ENCODE data around the gene COL20A1.
"Not testable (repeated sequence)": the region's sequence is repeated elsewhere in the genome, so short reads cannot be mapped to it uniquely, and the experiment has no call there.

The COL20A1 gene

DNA sequence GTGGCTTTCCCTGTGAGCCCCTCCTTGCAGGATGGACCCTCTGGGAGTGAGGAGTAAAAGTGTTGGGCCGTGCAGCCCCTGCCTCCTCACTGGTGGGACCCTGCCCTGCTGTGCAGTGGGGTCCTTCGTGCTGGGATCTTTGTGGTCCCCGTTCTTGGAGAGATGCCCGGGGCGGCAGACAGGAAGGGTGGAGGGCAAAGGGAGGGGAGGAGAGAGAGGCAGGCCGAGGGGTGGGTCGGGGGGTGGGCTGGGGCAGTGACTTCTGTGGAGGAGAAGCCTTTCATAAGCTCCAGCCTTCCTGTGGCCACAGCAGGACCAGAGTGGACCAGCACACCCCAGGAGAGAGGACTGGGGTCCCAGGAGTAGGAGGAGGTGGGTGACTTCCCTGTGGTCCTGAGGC lies at the start of gene COL20A1:
Gene COL20A1, plus strand, starts transcription at position 283 of the 400 bp plus-strand sequence. CDS start 1,922 bp downstream, outside the sequence.
- no peak for DNase-seq (ENCODE audit: low read depth in 1 of 2, low spot score in 1 of 2)

GRCh38 chr20:63243604-63244247 lies 49.3 kb upstream of the COL20A1 start:
- no peak for DNase-seq (ENCODE audit: low read depth in 1 of 2, low spot score in 1 of 2)

DNA sequence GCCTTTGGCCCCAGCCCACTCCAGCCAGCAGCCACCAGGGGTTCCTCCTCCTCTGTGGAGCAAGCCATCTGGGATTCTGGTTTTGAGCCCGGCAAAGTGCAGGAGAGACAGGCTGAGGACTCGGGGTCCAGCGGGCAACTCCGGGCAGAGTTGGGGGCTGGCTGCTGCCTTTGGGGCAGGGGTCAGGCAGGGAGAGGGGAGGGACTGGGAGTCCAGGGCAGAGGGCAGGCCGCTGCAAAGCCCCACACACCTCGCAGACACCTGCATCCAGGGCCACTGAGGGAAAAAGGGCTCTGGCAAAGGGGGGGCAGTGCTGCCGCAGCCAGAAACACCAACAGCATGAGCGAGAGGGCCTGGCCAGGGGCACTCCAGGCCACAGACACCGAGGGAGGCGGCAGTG lies 48.5 kb upstream of the COL20A1 start:
- DNase-seq (ENCODE audit: low read depth in 1 of 2, low spot score in 1 of 2), result no peak

DNA sequence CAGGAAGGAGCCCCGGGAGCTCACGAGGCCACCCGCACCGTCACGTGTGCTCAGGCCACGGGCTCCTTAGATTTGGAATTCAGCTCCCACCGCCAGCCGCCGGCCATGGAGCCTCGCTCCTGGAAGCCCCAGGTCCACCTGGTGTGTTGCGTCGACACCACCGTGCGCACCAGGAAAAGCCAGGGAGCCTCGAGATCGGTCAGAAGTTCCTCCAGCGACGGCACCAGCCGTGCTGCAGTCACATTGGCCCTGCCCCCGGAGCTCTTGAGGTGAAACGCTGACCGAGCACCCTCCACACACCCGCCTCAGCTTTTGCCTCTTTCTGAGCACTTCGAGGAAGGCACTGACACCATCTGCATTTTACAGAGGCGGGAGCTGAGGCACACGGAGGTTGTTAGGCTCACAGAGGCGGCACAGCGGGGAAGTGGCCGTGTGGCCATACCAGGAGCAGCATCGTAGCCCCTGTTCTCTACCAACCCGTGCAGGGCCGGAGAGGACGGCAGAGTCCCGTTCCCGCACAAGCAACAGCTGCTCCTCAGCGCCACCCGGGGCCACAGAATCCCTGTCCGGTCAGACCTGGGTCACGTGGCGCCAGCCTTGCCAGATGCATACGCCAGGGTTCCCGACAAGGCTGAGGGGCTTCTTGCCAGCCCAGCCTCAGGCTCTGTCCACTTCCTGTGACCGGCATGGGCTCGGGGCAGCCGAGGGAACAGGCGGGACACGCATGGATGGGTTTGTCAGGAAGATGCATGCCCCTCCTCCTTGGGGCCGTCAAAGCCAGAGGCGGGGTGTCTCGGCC lies 46.3 kb upstream of the COL20A1 start:
- no peak for DNase-seq (ENCODE audit: low read depth in 1 of 2, low spot score in 1 of 2)

GRCh38 chr20:63247671-63248228 lies 45.2 kb upstream of the COL20A1 start:
- DNase-seq (ENCODE audit: low read depth in 1 of 2, low spot score in 1 of 2), result no peak

DNA sequence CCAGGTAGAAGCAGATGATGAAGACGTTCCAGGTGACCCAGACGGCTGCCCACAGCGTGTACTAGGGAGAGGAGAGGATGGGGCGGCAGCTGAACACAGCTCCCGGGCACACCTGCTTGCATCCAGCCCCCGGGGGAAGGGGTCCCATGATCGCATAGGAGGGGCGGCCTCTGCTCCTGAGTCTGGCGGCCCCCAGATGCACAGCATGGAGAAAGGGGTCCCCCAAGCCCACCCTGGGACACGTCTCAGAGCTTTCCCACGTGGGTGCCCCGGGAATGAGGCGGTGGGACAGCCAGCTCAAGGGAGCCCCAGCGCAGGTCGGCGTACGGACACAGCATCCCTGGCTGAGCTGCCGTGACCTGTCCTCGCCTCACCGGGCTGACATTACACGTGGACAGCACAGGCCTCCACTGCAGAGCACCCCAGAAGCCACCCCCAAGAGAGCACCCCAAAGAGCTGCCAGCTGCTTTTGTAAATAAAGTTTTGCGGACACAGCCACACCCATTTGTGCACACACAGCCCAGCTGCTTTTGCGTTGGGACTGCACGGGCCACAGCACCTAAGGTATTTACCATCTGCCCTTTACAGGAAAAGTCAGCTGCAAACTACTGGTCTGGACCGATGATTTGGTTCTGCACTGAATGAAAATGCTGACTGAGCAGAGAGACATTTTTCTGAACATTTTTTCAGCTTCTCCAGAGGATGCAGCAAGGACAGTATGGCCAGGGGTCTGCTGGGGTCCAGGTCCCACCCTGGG lies 44.0 kb upstream of the COL20A1 start:
- no peak for DNase-seq (ENCODE audit: low read depth in 1 of 2, low spot score in 1 of 2)

DNA sequence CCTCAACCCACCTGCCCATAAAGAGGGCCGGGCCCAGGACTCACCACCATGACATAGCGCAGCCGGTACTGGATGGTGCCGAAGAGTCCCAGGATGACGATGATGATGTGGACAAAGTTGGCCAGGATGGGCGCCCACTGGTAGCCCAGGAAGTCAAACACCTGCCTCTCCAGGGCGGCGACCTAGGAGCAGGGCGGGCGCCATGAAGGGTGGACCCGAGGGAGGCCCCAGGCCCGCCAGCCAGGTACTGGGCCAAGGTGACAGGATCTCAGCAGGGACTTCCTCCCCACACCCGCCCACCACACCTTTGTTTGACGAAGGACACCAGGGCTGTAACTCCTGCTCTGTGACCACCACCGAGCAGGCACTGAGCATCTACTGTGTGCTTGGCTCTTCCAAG lies 43.1 kb upstream of the COL20A1 start:
- no peak for DNase-seq (ENCODE audit: low read depth in 1 of 2, low spot score in 1 of 2)

- DNase-seq (ENCODE audit: low read depth in 1 of 2, low spot score in 1 of 2), result not testable (repeated sequence)
These were observed 41.6 kb upstream of the COL20A1 start for GRCh38 chr20:63251350-63251749.

DNA sequence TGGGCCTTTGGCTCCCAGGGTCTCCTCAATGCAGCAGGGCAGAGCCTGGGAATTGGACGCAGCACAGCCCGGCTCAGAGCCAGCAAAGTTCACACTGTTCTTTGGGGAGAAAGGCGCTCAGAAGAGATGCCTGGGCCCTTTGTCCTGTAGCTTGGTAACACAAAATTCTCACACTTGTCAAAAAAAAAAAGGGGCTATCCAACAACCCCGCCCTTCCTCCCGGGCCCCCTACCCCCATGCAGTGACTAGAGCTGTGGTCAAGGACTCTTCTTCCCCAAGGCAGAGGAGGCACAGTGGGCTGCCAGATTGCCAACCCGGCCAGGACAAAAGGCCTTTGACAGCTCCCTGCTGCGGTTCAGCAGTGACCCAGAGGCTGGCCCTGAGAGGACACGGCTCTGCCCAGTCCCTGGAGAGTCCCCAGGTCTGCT lies 40.7 kb upstream of the COL20A1 start:
- DNase-seq (ENCODE audit: low read depth in 1 of 2, low spot score in 1 of 2), result no peak

DNA sequence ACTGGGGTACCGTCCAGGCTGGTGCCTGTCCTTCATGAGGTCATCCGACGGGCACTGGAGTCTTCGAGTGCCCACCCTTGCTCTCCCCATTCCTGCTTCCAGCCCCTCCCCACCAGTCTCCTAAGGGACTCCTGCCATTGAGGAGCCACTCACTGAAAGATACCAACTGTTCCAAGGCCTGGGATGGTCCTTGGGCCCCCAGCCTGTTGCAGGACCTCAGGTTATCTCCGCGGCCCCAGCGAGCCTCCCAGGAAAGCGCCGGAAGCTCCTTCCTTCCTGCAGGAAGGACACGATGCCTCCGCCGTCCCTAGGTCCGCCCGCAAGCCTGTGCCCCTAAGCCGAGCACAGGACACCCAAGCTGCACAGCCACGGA lies 39.9 kb upstream of the COL20A1 start:
- DNase-seq (ENCODE audit: low read depth in 1 of 2, low spot score in 1 of 2), result no peak

DNA sequence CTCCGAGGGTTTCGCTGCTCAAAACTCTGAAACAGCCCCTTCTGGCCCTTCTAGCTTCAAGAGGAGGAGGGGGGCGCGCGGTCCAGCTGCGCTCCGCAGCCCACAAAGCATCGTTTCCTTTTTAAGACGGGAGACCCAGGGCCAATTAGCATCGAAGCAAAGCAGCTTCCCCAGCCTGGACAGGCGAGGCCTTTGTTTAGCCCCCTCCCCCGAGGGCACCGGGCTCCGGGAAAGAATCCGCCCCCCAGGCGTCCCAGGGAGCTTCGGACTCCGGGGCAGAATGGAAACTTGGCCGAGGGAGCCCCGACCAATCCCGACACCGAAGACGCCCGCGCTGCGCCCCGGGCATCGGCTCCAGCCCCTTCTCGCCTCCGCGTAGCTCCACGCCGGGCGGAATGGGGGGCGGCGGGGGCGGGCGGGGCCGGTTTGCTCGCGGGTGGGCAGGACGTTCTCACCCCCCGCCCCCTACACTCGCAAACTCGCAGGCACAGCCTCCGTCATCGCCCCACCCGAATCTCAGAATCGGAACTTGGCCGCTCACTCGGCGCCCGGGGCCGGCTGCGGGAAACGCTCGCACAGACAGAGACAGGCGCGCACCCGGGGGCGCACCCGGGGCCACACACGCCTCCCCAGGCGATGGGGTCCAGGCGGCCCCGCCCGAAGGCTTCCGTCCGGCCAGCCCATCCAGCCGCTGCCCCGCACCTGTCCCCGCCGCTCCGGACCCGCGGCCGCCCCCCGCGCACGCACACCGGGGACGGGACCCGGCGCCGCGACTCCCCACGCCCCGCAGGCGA lies 39.4 kb upstream of the COL20A1 start:
- DNase-seq (ENCODE audit: low read depth in 1 of 2, low spot score in 1 of 2), result no peak

DNA sequence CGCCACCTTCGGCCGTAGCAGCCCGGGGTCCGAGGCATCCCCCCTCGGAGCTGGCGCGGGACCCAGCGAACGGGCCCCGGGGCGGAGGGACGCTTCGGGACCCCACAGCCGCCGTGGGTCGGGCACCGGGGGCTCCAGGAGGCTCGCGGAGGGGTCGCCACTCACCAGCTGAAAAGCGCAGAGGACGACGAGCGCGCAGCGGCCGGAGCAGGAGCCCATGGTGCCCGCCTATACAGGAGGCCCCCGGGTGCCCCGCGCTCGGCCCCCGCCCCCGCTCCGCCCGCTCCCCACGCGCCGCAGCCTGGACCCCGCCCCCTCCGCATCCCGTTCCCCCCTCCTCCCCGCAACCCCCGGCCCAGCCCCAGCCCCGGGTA lies 38.8 kb upstream of the COL20A1 start, which contains the start of gene NKAIN4:
Gene NKAIN4, minus strand, starts transcription at position 232 of the 374 bp plus-strand sequence. Its CDS starts 13 bp downstream, at position 219.
- no peak for DNase-seq (ENCODE audit: low read depth in 1 of 2, low spot score in 1 of 2)

DNA sequence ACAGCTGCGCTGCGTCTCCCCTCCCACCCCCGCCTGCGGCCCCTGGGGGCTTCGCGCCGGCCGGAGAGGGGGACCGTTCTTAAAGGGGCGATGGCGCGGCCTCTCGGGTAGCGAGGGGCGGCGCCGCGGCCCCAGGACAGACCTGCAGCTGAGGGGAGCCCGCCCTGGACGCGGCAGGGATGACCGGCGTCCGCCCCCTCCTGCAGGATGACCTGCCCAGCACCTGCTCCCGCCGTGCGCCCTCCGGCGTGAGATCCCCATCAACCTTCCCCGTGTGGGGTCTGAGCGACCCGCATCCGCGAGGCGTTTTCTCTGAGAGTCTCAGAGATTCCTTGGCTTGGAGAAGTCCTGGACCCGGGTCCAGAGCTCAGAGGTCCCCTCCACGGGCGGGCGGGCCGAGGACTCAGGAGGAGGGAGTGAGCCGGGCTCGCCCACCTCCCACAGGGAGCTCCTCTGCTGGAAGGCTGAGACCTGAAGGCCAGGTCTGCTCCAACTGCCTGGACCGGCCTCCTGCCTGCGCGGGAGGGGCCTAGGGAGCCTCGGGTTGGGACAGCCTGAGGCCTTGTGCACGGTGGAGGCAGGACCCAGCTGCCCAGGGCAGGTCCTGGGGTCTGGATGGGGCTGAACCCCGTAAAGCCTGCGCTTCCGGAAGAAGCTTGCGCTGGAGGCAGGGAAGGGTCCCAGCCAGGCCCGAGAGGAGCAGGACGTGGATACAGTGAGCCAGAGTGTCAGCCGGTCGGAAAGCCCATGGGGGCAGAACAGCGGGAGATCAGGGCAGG lies 38.2 kb upstream of the COL20A1 start:
- no peak for DNase-seq (ENCODE audit: low read depth in 1 of 2, low spot score in 1 of 2)

DNA sequence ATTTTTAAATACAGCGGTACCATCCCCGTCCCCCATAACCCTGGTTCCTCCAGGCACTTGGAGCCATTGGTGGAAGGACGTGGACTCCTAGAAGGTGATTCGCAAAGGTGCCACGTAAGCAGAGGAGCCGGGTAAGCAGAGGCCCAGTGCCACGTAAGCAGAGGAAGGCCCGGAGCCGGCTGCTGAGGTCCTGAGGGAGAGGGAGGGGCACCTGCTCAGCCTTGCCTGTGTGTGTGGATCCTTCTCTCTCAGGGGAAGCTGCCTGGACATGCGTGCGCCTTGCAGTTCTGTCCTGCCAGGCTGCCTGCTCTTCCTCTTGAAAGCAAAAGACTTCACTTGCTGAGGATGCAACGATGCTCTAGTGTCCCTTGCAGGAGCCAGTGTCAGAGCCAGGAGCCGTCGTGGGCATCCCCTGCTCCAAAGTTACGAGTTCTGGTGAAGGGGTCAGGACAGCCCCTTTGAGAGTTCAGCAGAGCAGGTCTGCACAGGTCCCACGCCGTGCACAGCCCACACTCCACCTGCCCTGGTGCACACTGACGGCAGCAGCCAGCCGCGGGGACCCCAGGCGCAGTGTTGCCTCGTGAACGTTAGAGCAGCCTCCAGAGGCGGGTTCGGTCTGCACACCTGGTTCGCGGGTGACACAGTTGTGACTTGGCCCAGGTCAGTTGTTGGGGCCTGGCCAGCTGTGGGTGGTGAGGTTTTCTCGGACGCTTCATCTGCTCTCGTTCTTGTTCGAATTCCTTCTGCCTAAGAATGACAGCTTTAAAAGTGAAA lies 36.9 kb upstream of the COL20A1 start:
- no peak for DNase-seq (ENCODE audit: low read depth in 1 of 2, low spot score in 1 of 2)

GRCh38 chr20:63256954-63257353 lies 36.0 kb upstream of the COL20A1 start:
- DNase-seq (ENCODE audit: low read depth in 1 of 2, low spot score in 1 of 2), result no peak

- no peak for DNase-seq (ENCODE audit: low read depth in 1 of 2, low spot score in 1 of 2)
These were observed 35.4 kb upstream of the COL20A1 start for GRCh38 chr20:63257629-63258028.

DNA sequence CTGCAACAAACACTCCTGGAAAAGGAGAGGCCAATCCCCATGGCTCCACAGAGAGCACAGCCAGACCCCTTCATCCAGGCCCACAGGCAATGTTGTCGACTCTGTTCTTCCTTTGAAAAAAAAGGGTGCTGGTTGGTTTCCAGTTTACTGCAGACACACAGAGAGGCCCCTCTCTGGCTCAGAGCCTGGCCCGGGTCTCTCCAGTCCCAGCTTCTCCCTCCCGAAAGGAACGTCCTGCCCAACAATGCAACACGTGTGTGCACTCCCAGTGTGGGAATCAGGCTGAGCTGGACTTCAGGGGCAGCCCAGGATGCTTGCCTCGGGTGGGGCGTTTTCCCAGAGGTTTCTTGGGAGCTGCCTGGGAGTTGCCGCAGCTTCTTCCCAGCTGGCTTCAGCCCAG lies 34.2 kb upstream of the COL20A1 start:
- DNase-seq (ENCODE audit: low read depth in 1 of 2, low spot score in 1 of 2), result no peak

- no peak for DNase-seq (ENCODE audit: low read depth in 1 of 2, low spot score in 1 of 2)
These were observed 33.1 kb upstream of the COL20A1 start for GRCh38 chr20:63259734-63260460.

- DNase-seq (ENCODE audit: low read depth in 1 of 2, low spot score in 1 of 2), result no peak
These were observed 32.5 kb upstream of the COL20A1 start for GRCh38 chr20:63260521-63260920.
